SKM-1 treated with dmso at 0.1 percent for 144 hours (cell line): ENCODE data around the gene CHRDL1.
"Not testable (repeated sequence)": the region's sequence is repeated elsewhere in the genome, so short reads cannot be mapped to it uniquely, and the experiment has no call there.

Source experiments
- DNase-seq: peaks from one replicate; lab custom pipeline; 2025; ENCODE audit not compliant: unreplicated experiment; lab: John Stamatoyannopoulos, UW

CHRDL1 gene

GRCh38 chrX:110665223-110666002 lies 130.2 kb downstream of the CHRDL1 start:
- DNase-seq = no peak

- no peak for DNase-seq
Measured at GRCh38 chrX:110657073-110657472, 138.5 kb downstream of the CHRDL1 start.

- DNase-seq = not testable (repeated sequence)
Measured at GRCh38 chrX:110654280-110654679, 141.3 kb downstream of the CHRDL1 start.

GRCh38 chrX:110646386-110646785 lies 149.2 kb downstream of the CHRDL1 start:
- DNase-seq = no peak
